Measurements from ENCODE around the gene FKBP6.

- TF ChIP-seq POLR2A (conservative IDR thresholded peaks at IDR 0.05) (no peak), ZNF696 (CRISPR knock-in tag; conservative IDR thresholded peaks at IDR 0.05) (no peak), MEF2A (IDR thresholded peaks at IDR 0.05; ENCODE audit: control insufficient read depth, low read depth, low read length) (no peak), HIVEP1 (CRISPR knock-in tag; IDR thresholded peaks at IDR 0.05) (no peak), FIP1L1 (IDR thresholded peaks at IDR 0.05; ENCODE audit: low read depth, low read length, poor library complexity, severe bottlenecking) (no peak), YY1 (IDR thresholded peaks at IDR 0.05; ENCODE audit: borderline replicate concordance in 1 of 3, control insufficient read depth in 1 of 3, extremely low read depth in 1 of 3, insufficient read depth in 3 of 3, insufficient read length in 1 of 3, insufficient replicate concordance in 2 of 3, low read depth in 1 of 3, low read length in 2 of 3) (no peak), CTCF (IDR thresholded peaks at IDR 0.05 in 2 of 3, conservative IDR thresholded peaks at IDR 0.05 in 1 of 3; ENCODE audit: insufficient read depth in 2 of 3, low read depth in 1 of 3, low read length in 3 of 3) (no peak), TAF1 (IDR thresholded peaks at IDR 0.05; ENCODE audit: control insufficient read depth, extremely low read depth, insufficient read depth, low read length, severe bottlenecking) (no peak), BRCA1 (IDR thresholded peaks at IDR 0.05) (no peak), BRCA1 (CRISPR knock-in tag; IDR thresholded peaks at IDR 0.05) (no peak), ZBED1 (IDR thresholded peaks at IDR 0.05) (no peak), JUND (IDR thresholded peaks at IDR 0.05; ENCODE audit: borderline replicate concordance, low read depth, low read length) (no peak), JUND (tag; IDR thresholded peaks at IDR 0.05; ENCODE audit: borderline replicate concordance, low read depth, low read length) (no peak)
- TF ChIP-seq, protein P1, sequence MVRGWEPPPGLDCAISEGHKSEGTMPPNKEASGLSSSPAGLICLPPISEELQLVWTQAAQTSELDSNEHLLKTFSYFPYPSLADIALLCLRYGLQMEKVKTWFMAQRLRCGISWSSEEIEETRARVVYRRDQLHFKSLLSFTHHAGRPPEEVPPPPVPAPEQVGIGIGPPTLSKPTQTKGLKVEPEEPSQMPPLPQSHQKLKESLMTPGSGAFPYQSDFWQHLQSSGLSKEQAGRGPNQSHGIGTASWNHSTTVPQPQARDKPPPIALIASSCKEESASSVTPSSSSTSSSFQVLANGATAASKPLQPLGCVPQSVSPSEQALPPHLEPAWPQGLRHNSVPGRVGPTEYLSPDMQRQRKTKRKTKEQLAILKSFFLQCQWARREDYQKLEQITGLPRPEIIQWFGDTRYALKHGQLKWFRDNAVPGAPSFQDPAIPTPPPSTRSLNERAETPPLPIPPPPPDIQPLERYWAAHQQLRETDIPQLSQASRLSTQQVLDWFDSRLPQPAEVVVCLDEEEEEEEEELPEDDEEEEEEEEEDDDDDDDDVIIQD (CRISPR knock-in tag; IDR thresholded peaks at IDR 0.05), result no peak
- TF ChIP-seq, protein P2, sequence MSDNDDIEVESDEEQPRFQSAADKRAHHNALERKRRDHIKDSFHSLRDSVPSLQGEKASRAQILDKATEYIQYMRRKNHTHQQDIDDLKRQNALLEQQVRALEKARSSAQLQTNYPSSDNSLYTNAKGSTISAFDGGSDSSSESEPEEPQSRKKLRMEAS (CRISPR knock-in tag; IDR thresholded peaks at IDR 0.05), result no peak
These were observed 28.2 kb downstream of the FKBP6 start for GRCh38 chr7:73356159-73356558.
